Upper lobe of left lung (tissue), 4 donors: ENCODE measurements around the gene SIX6.

Experiments used
- EP300 ChIP-seq, 4 donors: sonication (generic); formaldehyde crosslinking; IDR thresholded peaks; one replicate each; pipeline ENCODE4 v1.5.1; 2017; ENCODE audit warnings: antibody characterized with exemption in 4 of 4, control low read depth in 2 of 4
- POLR2A ChIP-seq, 4 donors: fragments of 450-650 bp; IDR thresholded peaks; one replicate each; pipeline ENCODE4 v1.5.1; 2016 to 2017; ENCODE audit warnings: antibody characterized with exemption in 4 of 4, mild to moderate bottlenecking in 2 of 4
- POLR2AphosphoS5 ChIP-seq, 2 donors: sonication (generic); formaldehyde crosslinking; IDR thresholded peaks; one replicate each; pipeline ENCODE4 v1.5.1; 2017; ENCODE audit warnings: antibody characterized with exemption in 2 of 2
- TF ChIP-seq, protein P1 (sequence below), 6 experiments: fragments of 450-650 bp in 4 of 6; fragments of 200-600 bp in 2 of 6; sonication (generic) in 2 of 6; IDR thresholded peaks; one replicate each; pipeline ENCODE4 v1.5.1; 2016 to 2019; ENCODE audit warnings: antibody characterized with exemption in 6 of 6

DNA sequence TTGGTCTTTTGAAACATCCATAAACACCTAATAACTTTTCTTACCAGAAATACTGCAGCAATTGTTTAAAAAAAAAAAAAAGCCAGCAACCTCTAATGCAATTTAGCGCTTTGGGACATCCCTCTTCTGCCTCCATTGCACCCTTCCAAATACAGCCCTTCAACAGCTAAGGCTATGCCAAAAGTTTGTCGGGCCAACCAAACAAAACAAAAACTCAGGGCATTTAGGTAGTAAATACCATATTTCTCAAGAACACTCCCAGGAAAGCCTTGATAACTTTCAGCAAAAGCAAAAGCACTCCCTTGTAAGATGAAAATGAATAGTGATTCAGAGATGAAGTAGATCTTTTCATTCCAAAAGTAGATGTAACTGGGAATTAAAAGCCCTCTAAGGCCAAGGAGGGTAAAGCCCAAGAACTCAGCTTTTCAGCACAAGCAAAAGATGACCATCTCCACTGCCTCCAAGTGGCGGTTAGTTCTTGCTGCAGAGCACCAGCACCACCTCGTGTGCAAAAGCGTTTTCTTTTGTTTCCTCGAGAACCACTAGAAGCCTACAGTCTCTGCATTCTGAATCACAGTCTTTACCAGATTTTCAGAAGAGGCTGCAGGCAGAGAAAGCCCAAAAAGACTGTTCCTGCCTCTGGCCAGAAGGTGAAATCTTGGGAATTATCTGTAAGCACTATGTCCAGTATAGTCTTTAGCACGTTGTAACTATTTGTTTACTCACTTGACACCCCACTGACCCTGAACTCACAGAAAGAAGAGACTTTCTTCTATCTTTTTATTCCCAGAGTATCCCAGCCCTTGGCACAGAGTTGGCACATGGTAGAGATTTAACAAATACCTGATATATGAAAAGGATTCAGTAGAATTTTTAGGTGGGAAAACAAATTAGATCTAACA lies 53.1 kb downstream of the SIX6 start:
- TF ChIP-seq EP300 (IDR thresholded peaks at IDR 0.05) (no peak), POLR2A (IDR thresholded peaks at IDR 0.05) (no peak), POLR2AphosphoS5 (IDR thresholded peaks at IDR 0.05) (no peak)
- TF ChIP-seq, protein P1, sequence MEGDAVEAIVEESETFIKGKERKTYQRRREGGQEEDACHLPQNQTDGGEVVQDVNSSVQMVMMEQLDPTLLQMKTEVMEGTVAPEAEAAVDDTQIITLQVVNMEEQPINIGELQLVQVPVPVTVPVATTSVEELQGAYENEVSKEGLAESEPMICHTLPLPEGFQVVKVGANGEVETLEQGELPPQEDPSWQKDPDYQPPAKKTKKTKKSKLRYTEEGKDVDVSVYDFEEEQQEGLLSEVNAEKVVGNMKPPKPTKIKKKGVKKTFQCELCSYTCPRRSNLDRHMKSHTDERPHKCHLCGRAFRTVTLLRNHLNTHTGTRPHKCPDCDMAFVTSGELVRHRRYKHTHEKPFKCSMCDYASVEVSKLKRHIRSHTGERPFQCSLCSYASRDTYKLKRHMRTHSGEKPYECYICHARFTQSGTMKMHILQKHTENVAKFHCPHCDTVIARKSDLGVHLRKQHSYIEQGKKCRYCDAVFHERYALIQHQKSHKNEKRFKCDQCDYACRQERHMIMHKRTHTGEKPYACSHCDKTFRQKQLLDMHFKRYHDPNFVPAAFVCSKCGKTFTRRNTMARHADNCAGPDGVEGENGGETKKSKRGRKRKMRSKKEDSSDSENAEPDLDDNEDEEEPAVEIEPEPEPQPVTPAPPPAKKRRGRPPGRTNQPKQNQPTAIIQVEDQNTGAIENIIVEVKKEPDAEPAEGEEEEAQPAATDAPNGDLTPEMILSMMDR (IDR thresholded peaks at IDR 0.05) = peak in 4 of 6 experiments; percentile 11 to 40 (median 34)
